Measurements from ENCODE around the gene FBXO24. TPM values are rescaled to one million over a fixed set of nuclear protein-coding genes. Genes with fewer than 3 reads are reported as not detected.
A peak's percentile ranks its signal among the peaks of the same experiment; 100 is the strongest.

FBXO24 gene
- total RNA-seq, 3 donors from 2014 or later (not counting 1 experiment from before 2014, with no cell fraction given) = 0.45 to 0.94 (median 0.88) TPM

GRCh38 chr7:100632951-100633717, 47.0 kb downstream of the FBXO24 start:
- DNase-seq = peak; percentile 37 to 78
- Mint-ChIP-seq H3K27me3 (ENCODE audit: low read depth in 2 of 2) (peaks cover 0 to 4% of the 10 kb centered on the region in 2 donors), H3K9me3 (no peaks in the 10 kb centered on the region), H3K4me1 (peaks cover 11 to 32% of the 10 kb centered on the region in 2 donors), H3K27ac (peak overlapping the region in 1 of 2 donors; percentile 34), H3K4me3 (peak overlapping the region; percentile 86), H3K36me3 (no peaks in the 10 kb centered on the region)
- no peaks in the 10 kb centered on the region for H3K9me3 ChIP-seq (ENCODE audit: control insufficient read depth, insufficient read depth, low read length)
- TF ChIP-seq CTCF (IDR thresholded peaks at IDR 0.05) = peak; percentile 31
- ATAC-seq = peak; percentile 77 to 81 (median 79)
- H3K4me1 ChIP-seq (ENCODE audit: control insufficient read depth, insufficient read depth, low read length) = peaks cover 14% of the 10 kb centered on the region
- H3K27me3 ChIP-seq (ENCODE audit: control insufficient read depth, insufficient read depth, low read length) = no peaks in the 10 kb centered on the region
- WGBS (ENCODE audit: insufficient coverage) = 1% methylated on average over 72 of the region's 72 CpGs
- peak overlapping the region; percentile 88 for H3K4me3 ChIP-seq (ENCODE audit: low read length)
- H3K36me3 ChIP-seq (ENCODE audit: control insufficient read depth, insufficient read depth, low read length) = no peaks in the 10 kb centered on the region
- peak overlapping the region; percentile 56 for H3K27ac ChIP-seq (ENCODE audit: low read length)
- intact Hi-C loops (cut with micrococcal nuclease) = loop anchor here (5.0 kb wide), 2 partner anchors 39 to 59 kb away; partner anchors contain the start of genes GIGYF1 and GNB2

GRCh38 chr7:100639995-100640516, 53.9 kb downstream of the FBXO24 start:
- Histone ChIP-seq H3K9me3 (ENCODE audit: control insufficient read depth, insufficient read depth, low read length) (no peaks in the 10 kb centered on the region), H3K27ac (ENCODE audit: low read length) (no peak overlapping the region), H3K4me3 (ENCODE audit: low read length) (no peak overlapping the region), H3K27me3 (ENCODE audit: control insufficient read depth, insufficient read depth, low read length) (no peaks in the 10 kb centered on the region), H3K36me3 (ENCODE audit: control insufficient read depth, insufficient read depth, low read length) (no peaks in the 10 kb centered on the region), H3K4me1 (ENCODE audit: control insufficient read depth, insufficient read depth, low read length) (no peaks in the 10 kb centered on the region)
- WGBS (ENCODE audit: insufficient coverage) = 95% methylated on average over 17 of the region's 17 CpGs
- Mint-ChIP-seq H3K9me3 (no peaks in the 10 kb centered on the region), H3K36me3 (no peaks in the 10 kb centered on the region), H3K4me3 (no peak overlapping the region), H3K27ac (no peak overlapping the region), H3K4me1 (no peaks in the 10 kb centered on the region), H3K27me3 (ENCODE audit: low read depth in 2 of 2) (peaks cover 0 to 2% of the 10 kb centered on the region in 2 donors)
- TF ChIP-seq CTCF (IDR thresholded peaks at IDR 0.05) = no peak
- ATAC-seq = no peak
- no peak for DNase-seq
- intact Hi-C loops (cut with micrococcal nuclease) = no loop called here

DNA sequence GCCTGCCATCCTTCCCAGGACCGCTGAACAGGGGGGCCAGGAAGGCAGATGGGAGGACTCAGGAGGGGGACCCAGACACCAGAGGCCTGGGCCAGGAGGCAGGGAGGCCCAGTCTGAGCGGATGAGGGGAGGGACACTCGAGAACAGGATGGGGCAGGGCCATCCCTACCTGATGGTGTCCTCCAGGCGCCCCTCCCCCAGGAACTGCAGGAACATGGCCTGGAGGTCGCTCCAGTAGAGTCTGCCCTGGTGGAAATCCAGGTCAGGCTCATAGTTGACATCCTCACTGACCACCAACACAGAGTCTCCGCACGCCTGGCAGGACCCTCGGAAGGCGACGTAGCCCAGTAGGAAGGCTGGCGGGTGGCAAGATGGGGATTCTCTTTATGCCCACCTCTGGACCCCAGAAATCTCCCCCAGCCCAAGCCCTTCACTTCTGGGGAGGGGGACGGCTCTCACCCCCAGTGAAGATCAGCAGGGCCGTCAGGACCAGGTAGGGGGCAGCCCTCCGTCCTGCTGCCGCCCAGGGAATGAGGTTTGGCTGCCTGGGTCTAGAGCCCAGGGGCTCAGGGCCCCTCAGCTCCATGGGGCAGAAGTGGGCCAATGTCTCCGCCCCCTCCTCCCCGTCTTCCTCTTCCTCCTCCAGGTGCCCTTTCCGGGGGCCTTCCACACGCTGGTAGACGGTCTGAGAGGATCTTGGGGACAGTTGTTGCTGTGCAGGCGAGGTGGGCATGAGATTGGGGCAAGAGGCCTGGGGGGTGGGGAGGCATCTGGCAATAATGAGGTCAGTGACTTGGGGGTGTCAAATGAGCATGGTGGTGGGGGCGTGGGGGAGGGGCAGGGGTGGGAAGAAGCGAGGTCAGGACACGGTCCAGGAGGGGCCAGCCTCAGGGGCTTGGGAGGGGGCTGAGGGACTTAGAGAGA, 54.7 kb downstream of the FBXO24 start:
- H3K27me3 Mint-ChIP-seq (ENCODE audit: low read depth in 2 of 2) = peaks cover 0 to 7% of the 10 kb centered on the region in 2 donors
- no peaks in the 10 kb centered on the region for H3K4me1 ChIP-seq (ENCODE audit: control insufficient read depth, insufficient read depth, low read length)
- no peak for ATAC-seq
- H3K9me3 Mint-ChIP-seq = no peaks in the 10 kb centered on the region
- no peak overlapping the region for H3K4me3 ChIP-seq (ENCODE audit: low read length)
- no peaks in the 10 kb centered on the region for H3K36me3 ChIP-seq (ENCODE audit: control insufficient read depth, insufficient read depth, low read length)
- no peaks in the 10 kb centered on the region for H3K9me3 ChIP-seq (ENCODE audit: control insufficient read depth, insufficient read depth, low read length)
- H3K36me3 Mint-ChIP-seq = no peaks in the 10 kb centered on the region
- H3K4me3 Mint-ChIP-seq = no peak overlapping the region
- no peak overlapping the region for H3K27ac ChIP-seq (ENCODE audit: low read length)
- no peaks in the 10 kb centered on the region for H3K4me1 Mint-ChIP-seq
- DNase-seq = no peak
- TF ChIP-seq CTCF (IDR thresholded peaks at IDR 0.05) = no peak
- intact Hi-C loops (cut with micrococcal nuclease) = no loop called here
- no peaks in the 10 kb centered on the region for H3K27me3 ChIP-seq (ENCODE audit: control insufficient read depth, insufficient read depth, low read length)
- H3K27ac Mint-ChIP-seq = no peak overlapping the region
- WGBS (ENCODE audit: insufficient coverage) = 77% methylated on average over 22 of the region's 24 CpGs

All from natural killer cell (primary cell).